D341Med (cell line): Measurements from ENCODE around the gene IPPK.

Experiments
- DNase-seq: peaks from one replicate; pipeline ENCODE4 v3.0.0; 2012; ENCODE audit warnings: low spot score

The IPPK gene

DNA sequence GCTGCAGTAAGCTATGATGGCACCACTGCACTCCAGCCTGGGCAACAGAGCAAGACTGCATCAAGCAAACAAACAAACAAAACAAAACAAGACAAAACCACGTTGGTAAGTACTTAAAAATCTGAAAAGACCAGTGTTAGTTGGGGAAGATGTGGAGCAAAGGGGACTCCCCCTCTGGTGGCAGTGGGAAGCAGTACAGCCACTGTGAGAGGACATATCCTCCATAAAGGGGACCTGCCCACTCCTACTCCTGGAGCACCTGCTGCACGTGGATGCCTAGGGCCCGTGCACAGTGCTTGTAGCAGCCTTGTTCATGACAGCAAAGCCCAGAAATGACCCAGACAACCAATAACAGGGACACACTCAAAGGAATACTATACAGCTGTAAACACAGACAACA, 17.0 kb upstream of the IPPK start:
- no peak for DNase-seq

DNA sequence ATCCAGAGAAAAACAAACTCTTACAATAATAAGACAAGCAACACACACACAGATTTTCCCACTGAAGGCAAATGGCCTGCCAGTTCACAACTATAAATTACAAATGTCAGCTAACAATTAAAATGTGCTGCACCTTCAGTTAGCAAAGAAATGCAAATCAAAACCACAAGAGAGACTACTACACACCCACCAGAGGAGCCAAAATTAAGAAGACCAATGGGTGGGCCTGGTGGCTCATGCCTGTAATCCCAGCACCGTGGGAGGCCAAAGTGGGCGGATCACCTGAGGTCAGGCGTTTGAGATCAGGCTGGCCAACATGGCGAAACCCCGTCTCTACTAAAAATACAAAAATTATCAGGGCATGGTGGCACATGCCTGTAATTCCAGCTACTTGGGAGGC, 15.1 kb upstream of the IPPK start:
- no peak for DNase-seq

DNA sequence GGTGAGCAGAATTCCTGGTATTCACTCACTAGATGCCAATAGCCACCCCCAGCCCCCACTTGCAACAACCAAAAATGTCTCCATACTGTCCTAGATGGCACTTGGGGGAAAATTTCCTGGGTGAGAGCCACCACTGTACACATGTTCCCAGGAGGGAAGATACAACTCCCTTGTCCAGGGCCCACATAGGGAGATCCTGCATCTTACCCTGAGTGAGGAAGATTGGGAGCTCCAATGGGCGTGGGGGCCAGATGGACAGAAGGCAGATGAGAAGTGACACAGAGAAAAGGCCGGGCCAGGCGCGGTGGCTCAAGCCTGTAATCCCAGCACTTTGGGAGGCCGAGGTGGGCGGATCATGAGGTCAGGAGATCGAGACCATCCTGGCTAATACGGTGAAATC, 12.3 kb upstream of the IPPK start:
- no peak for DNase-seq

DNA sequence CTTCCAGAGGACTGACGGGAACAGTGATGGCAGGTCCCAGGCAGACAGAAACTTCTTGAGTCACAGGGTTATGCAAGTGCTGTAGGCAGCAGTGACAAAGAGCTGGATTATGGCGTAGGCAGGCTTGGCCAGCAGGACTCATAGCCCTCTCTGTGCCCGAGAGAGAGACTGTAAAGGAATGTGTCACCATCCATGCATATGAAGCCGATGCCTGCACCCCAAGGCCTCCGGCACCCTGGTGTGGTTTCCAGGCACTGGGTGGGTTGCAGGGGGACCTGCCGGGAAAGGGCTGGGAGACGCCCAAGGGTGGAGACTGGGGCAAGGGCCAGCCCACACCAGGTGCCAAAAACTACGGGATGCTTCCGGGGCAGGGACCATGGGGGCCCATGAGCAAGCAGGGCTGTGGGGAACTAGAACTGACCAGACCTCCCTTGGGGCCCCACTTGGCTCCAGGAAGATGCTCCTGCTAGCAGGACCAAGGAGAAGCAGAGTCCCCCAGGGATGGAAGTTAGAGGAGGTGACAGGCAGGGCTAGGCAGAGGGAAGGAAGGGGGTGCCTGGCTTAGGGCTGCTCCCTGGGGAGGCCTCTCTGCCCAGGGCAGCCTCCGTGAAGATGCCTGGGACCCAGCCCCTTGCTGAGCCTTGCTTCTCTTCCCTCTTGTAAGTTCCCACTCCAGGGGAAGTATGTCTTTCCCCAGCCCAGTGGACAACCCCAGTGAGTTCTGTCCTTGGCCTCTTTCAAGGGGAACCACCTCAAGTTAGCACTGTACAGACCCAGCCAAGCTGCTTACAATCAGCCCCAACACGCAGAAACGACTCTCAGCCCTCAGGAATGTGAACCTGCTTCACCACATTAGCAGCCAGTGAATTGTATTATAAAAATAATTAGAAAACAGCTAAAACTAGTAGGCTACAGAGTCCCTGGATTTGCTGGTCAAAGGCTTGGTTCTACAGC, 10.5 kb upstream of the IPPK start:
- no peak for DNase-seq

DNA sequence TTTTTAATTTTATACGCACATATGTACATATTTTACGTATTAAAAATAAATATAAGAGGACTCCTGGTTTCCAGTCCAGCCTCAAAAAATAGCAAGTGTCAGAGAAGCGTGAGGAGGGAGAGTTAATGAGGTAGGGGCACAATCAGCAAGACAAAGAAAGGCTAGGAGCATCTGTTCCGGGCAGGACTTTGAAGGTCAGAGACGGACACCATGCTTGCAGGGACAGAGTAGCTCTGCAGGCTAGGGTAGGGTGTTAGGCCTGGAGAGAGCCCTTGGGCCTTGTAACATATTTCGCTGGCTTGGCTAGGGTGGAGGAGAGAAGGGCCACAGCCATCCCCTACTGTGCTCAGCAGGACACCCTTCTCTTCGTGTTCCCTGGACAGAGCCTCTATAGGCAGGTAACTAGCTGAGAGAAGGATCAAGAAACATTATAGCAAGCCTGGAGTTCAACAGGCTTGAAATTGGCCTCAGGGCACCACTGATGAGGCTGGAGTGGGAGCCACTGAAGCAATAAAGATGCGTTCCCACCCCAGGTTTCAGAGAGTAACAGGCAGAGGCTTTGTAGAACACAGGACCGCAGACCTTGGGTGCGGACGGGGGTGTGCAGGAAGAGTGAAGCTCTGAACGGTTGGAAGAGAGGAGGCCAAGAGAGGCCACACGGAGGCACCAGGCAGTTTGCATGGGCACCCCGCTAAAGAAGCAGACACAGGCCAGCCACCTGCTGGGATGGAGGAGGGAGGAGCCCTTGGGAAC, 9.7 kb upstream of the IPPK start:
- no peak for DNase-seq

DNA sequence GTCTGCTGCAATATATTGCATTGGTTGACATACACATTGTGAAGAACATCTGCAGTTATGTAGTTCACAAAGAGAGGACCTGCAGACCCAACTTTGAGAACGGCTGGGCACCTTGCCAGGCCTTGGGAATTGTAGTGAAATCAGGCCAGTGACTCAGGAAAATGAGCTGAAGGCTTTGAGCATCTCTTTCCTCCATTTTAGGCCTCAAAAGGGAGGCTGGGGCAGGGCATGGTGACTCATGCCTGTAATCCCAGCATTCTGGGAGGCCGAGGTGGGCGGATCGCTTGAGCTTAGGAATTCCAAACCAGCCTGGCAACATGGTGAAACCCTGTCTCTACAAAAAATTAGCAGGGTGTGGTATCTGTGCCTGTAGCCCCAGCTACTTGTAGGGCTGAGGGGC, 1.4 kb upstream of the IPPK start:
- DNase-seq = no peak

DNA sequence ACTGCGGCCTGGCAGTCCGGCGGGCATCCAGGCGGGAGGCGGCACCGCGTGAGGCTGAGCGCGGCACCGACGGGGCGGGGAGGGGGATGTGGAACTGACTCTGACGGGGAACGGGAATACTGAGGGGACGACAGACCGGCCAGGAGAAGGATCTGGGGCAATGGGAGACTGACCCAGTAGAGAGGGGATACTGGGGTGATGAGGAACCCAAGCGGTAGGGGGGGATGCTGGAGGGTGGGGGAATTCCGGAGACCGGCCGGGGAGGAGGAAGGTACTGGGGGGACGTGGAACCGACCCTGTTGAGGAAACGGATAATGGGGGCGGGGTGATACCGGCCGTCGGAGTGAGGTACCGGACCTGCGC, 423 bp downstream of the IPPK start:
- peak; percentile 63 for DNase-seq

DNA sequence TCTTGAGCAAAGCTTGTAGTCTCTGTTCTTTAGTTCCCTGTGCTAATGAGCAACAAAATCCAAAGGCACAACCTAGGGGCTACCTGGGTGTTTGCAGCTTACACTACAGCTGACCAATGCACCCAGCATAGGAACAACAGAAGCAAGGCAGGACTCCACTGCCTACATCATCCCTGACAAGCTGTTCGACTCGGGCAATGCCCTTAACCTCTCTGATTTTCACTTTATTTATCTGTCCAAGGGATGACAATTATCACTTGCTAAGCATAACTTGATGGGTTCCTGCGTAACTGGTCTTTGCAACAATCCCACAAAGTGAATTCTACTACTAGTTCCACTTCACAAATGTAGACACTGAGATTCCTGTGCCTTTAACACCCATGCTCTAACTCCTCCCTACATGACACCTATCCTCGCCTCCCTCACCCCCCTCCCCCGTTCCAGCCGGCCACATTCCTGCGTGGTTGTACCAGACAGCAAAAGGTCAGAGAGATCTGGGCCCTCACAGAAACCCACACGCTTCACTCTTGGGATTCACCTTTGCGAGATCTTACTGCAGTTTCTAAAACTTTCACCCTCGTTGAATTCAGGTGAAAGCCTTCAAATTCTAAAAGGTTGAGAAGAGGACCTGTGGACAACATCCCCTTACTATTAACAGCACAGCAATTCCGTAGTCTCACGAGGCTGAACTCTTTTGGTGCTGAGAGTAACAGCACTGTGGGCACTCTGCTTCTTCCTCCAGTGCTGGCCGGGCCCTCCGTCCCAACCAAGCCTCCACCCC, 995 bp downstream of the IPPK start:
- no peak for DNase-seq

DNA sequence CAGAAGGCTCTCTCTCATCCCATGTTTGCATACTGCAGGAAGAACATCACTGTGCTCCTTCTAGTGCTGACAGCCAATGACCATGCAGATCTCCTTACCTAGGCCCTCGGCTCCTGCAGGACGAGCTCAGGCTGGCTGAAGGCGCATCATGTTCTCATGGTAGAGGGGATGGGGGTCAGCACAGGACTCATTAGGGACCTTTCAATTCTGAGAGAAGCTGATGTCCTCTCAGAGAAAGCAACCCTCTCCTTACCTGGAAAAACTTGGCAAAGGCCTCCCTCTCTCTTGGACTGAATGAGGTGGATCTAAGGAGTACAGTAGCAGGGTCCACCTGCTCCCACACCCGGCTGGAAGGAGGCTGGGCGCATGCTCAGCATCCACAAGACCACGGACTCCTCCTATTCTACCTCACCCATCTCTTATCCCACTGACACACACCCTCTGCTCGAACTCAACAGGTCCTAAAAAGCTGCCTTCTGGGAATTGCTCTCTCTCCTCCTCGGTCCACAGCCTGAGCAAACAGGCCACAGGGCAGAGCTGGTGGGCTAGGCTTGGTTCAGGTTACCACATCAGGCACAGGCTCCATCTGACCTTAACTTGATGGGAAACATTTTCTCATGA, 2.9 kb downstream of the IPPK start:
- no peak for DNase-seq

DNA sequence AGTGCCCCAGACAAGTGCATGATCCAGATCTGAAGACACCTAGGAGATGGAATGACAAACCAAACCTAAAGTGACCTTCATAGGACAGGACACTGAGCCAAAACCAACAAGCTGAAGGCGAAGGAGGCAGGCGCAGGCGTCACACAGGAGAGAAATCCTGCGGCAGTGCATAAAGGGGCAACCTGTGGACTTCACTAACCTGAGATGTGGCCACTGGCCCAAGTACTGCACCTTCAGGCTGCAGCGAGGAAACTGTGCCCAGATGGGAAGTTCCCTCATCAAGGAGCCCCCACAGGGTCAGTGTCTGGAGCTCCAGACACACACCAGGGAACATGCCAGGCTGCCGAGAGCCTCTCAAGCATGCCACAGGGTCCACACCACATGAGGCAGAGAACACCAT, 3.7 kb downstream of the IPPK start:
- DNase-seq = no peak

DNA sequence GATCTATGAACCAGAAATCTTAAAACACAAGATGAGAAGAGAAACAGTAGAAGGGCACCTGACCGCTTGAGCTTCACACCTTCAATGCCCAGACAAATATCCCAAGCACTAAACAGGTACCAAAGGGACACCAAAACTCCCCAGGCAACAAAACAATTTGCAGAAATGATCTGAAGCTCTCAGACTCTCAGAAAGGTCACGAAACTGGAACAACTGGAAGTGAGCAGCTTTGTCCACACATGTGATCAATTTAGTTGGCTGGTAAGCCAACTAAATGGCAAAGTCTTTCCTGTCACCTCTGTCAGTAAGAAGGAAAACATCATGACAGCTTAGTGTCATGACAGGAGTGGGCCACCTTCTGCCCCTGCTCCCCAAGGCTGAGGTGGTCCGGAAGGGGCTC, 4.1 kb downstream of the IPPK start:
- no peak for DNase-seq

DNA sequence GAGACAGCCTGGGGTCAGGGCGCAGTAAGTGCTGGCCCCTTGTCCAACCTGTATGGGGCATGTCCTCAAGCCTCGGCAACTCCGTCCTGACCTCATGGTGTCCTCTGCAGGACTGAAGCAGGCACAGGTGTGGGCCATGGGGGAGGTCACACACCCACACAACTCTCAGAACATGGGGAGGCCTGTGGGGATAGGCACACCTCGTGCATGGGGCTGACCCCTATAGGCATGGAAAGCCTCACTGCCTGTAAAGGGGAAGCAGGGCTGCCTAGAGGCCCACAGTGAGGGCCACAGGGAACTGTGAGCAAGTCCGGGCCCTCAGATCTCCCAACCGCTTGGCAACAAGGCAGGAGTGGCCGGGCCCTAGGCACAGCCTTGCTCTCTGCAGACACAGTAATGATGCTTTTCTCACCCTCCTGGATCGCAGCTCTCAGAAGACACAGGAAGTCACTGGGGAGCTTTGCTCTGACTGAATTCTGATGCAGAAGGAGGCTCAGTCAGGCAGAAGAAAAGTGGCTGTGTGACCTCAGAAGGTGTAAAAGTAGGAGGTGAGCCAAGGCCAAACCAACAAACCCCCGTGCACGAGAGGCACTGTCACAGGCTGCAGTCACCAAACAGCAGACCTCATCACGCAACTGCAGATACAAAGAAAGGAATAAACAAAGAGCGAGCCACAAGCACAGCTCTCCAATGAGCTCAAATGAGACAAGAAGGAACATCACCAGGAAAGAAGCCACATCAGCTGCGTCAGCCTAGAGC, 5.4 kb downstream of the IPPK start:
- no peak for DNase-seq

DNA sequence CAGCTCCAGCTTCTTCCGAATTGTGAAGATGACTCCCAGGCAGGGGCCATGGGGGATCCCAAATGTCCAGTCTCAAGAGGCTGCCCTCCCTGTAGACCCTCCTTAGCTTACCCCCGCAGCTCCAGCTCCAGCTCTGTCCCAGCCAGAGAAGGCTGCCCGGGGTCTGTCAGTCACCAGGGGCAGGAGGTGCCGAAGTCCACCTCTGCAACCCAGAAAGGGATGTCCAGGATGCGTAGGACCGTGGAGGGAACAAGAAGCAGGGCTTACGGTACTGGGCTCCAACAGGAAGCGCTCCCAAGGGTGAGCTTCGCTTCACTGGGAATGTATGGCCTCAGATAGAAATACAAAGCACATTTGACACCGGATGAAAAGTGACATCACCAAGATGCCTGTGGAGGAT, 6.0 kb downstream of the IPPK start:
- DNase-seq = no peak

DNA sequence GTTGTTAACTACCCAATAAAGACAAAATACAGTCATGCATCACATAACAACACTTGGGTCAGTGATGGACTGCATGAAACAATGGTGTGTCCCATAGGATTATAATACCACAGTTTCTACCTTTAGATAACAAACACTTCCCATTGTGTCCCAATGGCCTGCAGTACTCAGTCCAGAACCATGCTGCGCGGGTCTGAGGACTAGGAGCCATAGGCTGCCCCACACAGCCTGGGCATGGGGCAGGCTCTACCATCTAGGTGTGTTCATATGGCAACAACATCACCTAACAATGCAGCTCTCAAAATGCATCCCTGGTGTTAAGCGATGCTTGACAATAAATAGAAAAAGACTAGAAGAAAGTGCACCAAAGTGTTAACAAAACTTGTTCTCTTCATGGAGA, 6.8 kb downstream of the IPPK start:
- no peak for DNase-seq

DNA sequence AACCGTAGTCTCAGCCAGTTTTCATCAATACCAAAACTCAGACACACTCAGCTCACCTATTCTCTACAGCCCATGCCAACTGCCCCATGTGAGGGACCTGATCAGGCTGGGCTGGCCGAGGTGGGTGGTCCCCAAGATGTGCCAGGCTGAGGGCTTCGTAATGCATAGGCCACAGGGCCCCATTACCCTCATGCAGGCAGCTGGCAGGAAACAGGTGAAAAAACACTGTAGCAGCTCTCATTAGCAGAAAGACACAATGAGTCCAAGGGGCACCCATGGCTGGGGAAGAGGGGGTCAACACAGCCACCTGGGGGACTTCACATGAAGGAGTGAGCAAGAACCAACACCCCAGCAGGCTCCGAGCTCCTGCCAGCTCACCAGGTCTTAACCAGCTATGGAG, 8.2 kb downstream of the IPPK start:
- no peak for DNase-seq

DNA sequence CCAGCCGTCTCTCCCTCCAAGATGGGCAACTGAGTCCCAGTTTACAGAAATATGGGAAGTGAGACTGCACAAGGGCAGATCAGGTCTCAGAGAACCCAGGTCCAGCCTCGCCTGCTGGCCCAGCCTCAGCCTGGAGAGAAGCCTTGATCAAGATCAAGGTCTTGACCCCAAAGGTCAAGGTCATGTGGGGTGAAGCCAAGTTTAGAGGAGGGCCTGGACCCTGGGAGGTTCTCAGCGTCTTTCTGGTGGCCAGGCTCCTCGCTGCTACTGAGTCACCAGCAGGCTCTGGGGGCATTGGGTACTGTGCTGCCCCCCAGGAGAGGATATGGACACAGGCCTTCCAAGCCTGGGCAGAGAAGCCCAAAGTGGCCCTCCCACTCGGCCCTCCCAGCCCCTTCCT, 8.8 kb downstream of the IPPK start:
- no peak for DNase-seq

DNA sequence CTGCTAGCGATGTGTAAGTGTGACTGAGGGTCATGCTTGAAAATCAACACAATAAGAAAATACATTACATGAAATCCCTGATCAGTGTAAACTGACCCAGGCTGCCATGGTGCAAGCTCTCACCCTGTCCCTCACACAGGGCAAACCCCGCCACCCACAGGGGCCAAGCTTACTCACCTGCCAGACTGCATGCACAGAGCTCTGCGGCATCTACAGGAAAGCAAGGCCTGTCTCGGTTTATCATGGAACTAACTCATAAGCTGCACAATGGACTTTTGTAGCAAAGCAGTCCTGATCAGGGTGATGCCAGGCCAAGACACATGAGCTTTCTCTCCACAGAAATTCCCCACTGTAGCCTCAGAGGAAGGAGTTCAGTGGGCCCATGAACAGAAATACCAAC, 9.7 kb downstream of the IPPK start:
- no peak for DNase-seq

DNA sequence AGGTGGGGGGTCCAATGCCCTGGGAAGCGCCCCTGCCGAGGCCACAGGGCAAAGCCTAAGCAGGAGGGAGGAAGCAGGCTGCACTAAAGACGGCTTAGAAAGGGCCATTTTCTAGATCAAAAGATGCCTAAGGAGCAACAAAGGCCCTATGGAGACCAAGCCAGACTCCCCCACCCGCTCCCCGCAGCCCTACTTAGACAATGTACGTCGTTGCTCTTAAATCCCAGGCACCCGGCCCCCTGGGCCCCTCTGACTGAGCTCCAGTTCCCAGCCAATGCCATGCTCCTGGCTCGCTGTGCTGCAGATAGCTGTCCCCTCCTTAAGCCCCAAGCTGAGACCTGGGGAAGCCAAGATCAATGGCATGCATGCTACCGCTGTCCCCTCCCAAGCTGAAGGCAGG, 10.3 kb downstream of the IPPK start:
- DNase-seq = no peak

DNA sequence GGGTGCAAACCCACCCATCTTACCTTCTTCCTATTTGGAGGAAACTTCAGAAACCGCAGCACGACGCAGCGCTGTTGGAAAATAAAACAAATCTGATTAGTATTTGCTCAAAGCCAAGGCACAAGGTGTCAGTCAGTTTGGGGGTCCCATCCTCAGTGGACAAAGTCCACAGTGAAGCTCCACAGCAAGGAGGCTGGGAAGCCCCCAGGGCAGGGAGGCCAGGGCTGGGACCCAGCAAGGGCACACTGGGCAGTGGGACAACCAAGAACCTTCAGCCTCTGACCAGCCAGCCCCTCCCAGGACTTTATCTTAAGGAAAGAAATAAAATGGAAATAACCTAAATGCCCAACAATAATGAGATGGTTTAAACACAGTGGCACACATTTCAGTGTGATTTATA, 11.3 kb downstream of the IPPK start:
- no peak for DNase-seq

DNA sequence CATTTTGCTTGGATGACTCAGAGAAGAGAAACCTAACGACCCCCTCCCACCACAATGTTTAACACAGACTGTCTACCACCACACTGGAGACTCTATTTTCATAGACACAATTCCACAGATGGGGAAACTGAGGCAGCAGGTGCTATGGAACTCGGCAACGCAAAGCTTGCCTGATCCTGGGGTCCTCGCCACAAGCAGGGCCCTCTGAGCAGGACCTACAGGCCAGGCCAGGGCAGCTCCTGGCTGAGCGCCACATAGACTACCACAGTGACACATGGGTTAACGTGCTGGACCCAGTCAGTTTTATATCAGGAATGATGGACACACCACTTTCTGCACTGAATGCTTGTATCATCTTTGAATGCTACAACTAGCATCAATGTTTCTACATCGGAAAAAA, 11.8 kb downstream of the IPPK start:
- DNase-seq = no peak

DNA sequence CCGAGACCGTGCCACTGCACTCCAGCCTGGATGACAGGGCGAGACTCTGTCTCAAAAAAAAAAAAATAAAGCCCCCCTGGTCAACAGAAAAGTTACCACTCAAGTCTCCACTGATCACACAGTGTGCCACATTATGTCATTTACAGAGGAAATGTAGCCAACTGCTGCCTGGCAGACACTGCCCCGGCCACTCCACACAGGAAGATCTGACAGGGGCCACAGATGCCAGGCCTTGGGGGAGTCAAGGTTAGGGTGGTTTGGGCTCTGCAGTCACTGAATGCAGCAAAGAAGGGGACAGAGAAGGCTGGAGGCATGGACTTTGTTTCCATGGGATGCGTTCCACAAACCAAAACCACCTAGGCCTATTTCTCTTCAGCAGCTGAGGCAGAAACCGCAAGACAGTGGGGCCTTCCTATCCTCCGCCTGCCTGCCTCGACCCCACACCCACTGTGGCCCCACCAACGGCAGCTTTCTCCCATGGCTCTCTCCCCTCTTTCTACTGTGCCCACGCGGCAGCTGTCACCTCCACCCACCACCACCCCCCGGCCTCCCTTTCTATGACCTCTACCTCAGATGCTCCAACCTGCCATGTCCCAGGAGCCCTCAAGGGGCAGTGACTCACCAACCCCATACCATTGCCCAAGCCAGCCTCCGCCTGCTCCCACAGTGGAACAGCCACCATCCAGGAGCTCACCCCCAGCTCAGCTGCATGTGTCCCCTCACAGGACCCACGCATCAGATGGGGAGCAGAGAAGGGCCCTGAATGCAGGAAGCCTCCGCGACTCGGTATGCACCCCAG, 12.4 kb downstream of the IPPK start:
- DNase-seq = no peak
